Activated CD4-positive, alpha-beta T cell treated with anti-CD3 and anti-CD28 coated beads, Interleukin-2, amount 50 U/mL, for 1 hour (primary cell): ENCODE results near the gene QPCT.
"Not testable (repeated sequence)": the region's sequence is repeated elsewhere in the genome, so short reads cannot be mapped to it uniquely, and the experiment has no call there.

Experiments used
- DNase-seq: peaks from one replicate; pipeline ENCODE4 v3.0.0-alpha.2; 2020

Gene QPCT

DNA sequence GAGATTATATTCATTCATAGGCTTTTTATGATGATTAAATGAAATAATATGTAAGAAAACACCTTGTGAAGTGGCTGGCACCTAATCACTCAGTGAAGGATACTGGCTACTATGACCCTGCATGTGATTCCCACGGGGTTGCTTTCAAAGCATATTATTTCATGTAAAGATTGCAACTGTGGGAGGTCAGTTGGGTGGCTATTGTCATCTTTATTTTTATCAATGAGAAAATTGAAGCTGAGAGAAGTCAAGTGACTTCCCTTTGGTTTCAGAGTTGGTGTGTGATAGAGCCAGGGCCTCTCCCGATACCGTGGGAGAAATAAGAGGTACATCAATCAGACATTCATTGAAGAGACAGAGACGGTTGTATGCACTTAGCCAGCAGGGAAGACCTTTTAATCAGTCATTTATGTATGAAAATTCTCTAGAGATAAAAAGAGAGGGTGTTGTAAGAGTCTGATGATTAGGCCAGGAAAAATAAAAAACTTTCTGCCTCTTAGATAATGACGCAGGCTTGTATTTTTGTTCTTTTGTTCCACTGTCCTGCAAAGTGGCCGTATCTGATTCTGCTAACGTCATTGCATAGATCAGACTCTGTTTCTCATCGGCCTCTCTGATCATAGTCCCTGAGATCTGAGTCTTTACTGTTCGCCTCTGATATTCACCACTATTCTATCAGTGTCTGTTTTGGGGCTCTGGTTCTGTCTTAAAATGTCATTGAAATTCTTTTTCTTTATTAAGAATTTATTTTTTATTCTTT, 50.5 kb downstream of the QPCT start:
- DNase-seq, result no peak

- DNase-seq, result no peak
Measured at GRCh38 chr2:37396890-37397565, 52.6 kb downstream of the QPCT start.

- DNase-seq, result no peak
Measured at GRCh38 chr2:37398990-37399389, 54.6 kb downstream of the QPCT start.

GRCh38 chr2:37400041-37400440, 55.6 kb downstream of the QPCT start:
- DNase-seq, result no peak

DNA sequence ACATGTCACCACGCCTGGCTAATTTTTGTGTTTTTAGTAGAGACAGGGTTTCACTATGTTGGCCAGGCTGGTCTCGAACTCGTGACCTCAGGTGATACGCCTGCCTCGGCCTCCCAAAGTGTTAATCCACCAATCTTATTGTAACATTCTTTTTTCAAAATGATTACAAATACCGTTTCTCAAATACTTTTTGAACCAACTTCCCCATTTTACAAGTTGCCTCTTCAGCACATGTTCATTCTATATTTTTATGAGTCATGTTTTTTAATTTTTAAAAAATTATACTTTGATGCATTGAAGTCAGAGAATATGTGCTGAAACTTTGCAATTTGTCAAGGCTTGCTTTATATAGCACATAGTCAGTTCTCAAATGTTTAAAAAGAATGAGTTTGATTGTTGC, 58.2 kb downstream of the QPCT start:
- DNase-seq, result no peak

DNA sequence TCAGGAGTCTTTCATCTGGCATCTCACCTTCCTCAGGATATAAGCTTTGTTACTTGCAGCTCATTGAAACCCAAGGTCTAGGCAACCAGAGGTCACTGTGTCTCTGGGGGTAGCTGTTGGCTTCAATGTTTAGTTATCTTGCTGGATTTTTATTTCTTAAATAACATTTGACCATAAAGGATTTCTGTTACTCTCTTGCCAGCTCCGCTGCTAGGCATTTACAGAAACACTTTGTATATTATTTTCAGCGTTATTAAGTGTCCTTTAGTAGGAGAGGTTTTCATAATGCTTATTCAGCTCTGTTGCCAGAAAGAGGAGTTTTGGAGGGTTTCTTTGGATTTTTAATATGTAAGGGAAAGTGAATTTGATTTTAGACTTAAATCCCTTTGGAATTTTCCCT, 61.4 kb downstream of the QPCT start:
- no peak for DNase-seq

DNA sequence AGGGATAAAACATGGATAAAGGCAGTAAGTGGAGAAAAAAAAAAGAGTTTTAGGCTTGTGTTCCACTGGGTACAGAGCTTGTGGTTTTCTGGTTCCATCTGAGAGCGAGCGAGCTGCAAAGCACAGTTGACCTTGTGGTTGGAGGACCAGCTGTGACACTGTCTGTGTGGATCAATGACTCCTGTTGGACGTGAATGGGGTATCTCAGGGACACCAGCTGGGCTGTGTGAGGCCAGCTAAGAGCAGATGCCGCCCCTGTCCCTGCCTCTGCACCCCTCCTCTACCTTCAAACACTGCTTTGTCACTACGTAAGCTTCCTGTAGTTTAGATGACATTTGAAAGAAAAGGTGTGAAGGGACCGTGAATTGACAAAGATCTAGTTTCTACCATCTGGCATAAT, 67.8 kb downstream of the QPCT start:
- no peak for DNase-seq

DNA sequence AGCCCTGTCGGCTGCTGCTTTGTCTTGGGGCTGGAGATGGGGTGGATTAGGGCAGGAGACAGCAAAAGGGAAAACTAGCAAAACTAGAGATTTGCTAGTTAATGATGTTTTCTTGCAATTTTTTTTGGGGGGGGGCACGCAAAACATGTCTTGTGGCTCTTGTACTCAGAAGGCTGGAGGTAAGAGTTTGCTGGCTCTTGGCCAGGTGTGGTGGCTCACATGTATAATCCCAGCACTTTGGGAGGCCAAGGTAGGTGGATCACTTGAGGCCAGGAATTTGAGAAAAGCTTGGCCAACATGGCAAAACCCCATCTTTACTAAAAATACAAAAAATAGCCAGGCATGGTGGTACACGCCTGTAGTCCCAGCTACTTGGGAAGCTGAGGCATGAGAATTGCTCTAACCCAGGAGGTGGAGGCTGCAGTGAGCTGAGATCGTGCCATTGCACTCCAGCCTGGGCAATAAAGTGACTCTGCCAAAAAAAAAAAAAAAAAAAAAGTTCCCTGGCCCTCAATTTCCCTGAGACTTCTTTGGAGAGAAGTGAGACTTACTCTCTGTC, 69.6 kb downstream of the QPCT start:
- DNase-seq, result not testable (repeated sequence)

- DNase-seq, result no peak
Measured at GRCh38 chr2:37414470-37414949, 70.1 kb downstream of the QPCT start.

- no peak for DNase-seq
Measured at GRCh38 chr2:37415128-37415820, 70.8 kb downstream of the QPCT start.

DNA sequence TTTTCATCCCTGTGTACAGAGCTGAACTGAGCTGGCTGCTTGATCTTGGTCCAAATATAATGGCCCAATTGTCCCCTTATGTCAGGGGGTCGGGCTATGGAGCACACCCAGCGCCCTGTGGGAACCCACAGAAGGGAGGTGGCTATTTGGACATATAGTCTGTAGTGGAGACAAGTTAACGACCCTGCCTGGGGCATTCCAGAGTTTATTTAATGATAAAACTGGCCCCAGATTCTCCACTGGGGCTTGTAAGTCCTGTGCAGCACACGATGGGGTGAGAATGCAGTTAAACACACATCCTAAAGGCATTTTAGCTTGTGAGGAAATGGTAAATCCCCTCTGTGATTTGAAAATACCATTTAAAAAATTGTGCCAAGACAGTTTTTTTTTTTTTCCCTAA, 72.9 kb downstream of the QPCT start:
- DNase-seq, result no peak

DNA sequence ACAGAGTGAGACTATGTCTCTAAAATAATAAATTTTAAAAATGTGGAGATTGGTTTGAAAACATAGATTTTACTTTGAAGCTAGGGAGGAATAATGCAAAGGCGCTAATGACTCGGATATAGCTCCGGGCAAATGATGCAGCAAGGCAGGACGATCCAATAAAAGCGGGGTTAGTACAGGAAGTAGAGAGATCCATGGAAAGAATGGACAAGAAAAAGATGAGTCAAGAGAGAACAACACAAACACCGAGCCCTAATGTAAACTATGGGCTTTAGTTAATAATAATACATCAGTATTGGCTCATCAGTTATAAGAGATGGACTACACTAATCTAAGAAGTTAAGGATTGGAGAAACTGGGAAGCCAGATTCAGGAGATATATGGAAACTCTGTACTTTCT, 74.5 kb downstream of the QPCT start:
- no peak for DNase-seq

DNA sequence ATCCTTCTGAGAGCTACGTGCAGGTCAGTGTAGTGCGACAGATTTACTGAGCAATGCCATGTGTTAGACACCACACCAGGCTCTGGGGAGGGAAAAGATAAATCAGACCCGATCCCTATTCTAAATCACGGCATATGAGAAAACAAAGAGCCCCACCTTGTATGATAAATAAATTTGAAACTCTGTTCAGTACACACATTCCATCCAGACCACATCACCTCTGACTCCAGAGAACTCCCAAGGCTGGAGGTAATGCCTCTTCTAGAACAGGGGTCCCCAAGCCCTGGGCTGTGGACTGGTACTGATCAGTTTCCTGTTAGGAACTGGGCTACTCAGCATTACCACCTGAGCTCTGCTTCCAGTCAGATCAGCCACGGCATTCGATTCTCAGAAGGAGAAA, 77.3 kb downstream of the QPCT start:
- no peak for DNase-seq

- DNase-seq, result no peak
Measured at GRCh38 chr2:37422816-37423215, 78.4 kb downstream of the QPCT start.
